Dermis blood vessel endothelial cell (primary cell): ENCODE measurements around the gene HERC4. TPM values are rescaled to one million over a fixed set of nuclear protein-coding genes. Genes with fewer than 3 reads are reported as not detected.

ENCODE experiments used
- DNase-seq: peaks from one replicate; pipeline ENCODE4 v3.0.0; 2010
- total RNA-seq: library from RNA; depleted of rRNA; stranded (reverse); fragments of >200 nt; gene quantifications from 2 replicates; pipeline ENCODE4 v1.2.3, GENCODE V29; 2014

HERC4 gene
- 51.7 and 73.9 TPM in 2 replicates for total RNA-seq

GRCh38 chr10:68074775-68075549, at the start of gene HERC4:
Gene HERC4 (minus strand): TSS chr10:68075283. CDS start chr10:68073108, 2,175 bp downstream.
- peak; percentile 94 for DNase-seq

DNA sequence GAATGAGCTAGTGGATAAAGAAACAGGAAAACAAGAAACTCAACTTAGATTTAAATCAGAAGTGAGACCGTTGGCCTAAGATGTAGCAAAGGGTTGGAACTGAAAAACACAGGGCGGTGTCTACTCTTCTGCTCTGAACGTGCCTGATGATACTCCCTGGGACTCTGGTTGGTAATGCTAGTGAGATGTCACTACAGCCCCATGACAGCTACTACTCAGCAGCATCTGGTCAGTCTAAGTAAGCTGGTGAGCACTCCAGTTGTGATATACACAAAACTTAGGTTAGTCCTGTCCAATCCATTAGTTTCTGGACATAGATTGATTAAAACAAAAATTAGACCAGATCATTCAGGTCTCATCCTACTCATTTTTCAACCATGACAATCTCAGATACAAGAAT, 49.6 kb upstream of the HERC4 start:
- DNase-seq: no peak

GRCh38 chr10:68121852-68122251, 46.8 kb upstream of the HERC4 start:
- no peak for DNase-seq

DNA sequence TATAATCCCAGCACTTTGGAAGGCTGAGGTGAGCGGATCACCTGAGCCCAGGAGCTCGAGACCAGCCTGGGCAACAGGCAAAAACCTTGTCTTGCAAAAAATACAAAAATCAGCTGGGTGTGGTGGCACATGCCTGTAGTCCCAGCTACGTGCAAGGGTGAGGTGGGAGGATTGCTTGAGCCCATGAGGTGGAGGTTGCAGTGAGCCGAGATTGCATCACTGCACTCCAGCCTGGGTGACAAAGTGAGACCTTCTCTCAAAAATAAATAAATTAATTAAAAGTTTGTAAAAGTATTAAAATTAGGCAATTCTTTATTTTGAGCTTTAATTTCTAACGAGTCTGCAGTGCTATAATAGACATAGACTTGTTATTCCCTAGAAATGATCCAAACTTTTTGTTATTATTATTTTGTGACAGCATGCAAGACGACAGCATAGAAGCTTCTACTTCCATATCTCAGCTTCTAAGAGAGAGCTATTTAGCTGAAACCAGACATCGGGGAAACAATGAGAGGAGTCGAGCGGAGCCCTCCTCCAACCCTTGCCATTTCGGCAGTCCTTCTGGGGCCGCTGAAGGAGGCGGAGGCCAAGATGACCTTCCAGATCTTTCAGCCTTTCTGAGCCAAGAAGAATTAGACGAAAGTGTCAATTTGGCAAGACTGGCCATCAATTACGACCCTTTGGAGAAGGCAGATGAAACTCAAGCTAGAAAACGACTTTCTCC, 46.1 kb upstream of the HERC4 start:
- DNase-seq: no peak

GRCh38 chr10:68118657-68119056, 43.6 kb upstream of the HERC4 start:
- no peak for DNase-seq

GRCh38 chr10:68112837-68113236, 37.8 kb upstream of the HERC4 start:
- no peak for DNase-seq

GRCh38 chr10:68111584-68111983, 36.5 kb upstream of the HERC4 start:
- no peak for DNase-seq

- no peak for DNase-seq
Measured at GRCh38 chr10:68110027-68110426, 34.9 kb upstream of the HERC4 start.

GRCh38 chr10:68109331-68109730, 34.2 kb upstream of the HERC4 start, which contains the start of gene MYPN:
Gene MYPN (plus strand): TSS chr10:68109488. CDS start chr10:68121439, 11,951 bp downstream.
- no peak for DNase-seq

DNA sequence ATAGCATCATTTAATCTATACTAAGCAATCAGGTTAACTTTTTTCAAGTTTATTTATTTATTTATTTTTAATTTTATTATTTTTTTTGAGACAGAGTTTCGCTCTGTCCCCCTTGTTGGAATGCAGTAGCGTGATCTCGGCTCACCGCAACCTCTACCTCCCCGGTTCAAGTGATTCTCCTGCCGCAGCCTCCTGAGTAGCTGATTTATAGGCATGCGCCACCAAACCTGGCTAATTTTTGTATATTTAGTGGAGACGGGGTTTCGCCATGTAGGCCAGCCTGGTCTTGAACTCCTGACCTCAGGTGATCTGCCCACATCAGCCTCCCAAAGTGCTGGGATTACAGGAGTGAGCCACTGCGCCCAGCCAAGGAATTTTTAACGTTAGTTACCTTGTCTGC, 33.6 kb upstream of the HERC4 start:
- DNase-seq: no peak

DNA sequence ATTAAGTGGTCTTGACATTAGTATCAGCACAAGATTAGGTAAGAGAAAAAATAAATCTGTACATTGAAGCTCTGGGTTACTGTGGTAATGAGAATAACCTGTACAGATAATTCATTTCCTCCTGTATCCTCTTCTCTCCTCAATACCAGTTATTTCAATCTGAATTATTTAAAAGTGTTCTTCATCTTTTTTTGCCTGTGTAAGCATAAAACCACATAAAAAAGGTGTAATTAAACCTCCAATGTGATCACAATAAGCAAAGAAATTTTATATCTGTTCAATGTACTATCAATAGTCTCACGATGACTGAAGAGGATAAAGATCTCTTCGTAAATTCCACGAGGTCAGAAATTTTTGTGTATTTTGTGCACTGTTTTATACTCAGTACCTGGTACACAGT, 33.0 kb upstream of the HERC4 start:
- no peak for DNase-seq

DNA sequence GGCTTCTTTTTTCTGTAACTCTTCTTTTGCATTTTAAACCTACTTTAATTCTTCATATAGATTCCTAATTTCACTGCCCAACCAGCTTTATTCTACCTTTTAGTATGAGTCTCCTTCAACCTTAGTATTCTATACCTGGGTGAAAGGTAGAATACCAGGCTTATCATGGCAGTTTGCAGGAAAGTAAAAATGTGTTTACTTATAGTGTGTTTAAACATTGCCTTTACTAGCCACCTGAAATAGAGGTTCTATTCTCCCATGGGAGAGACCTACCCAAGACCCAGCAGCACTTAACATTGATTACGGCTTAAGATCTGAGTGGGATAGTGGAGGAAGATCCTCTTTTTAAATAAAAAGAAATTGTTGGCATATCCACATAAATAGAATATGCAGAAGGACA, 32.6 kb upstream of the HERC4 start:
- no peak for DNase-seq

DNA sequence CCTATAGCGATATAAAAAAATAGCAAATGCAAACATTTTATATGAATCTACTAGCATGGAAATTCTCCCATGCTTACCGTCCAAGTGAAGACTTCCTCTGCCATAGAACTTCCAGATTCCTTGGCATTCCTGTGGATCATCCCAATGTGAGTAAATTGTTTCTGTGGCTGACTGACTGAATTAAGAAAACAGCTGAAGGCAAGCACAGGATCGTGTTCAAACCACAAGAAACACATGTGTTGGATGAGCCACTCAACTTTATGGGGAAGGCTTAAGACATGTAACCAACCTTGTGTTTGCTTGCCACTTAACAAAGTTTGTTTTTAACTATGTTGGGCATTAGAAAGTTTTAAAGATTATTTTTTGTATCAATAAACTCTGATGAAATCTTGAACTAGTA, 31.6 kb upstream of the HERC4 start:
- DNase-seq: no peak

- DNase-seq: no peak
Measured at GRCh38 chr10:68105820-68106219, 30.7 kb upstream of the HERC4 start.

GRCh38 chr10:68103901-68104300, 28.8 kb upstream of the HERC4 start:
- DNase-seq: no peak

GRCh38 chr10:68103261-68103878, 28.3 kb upstream of the HERC4 start:
- no peak for DNase-seq

- DNase-seq: no peak
Measured at GRCh38 chr10:68101066-68101465, 26.0 kb upstream of the HERC4 start.

DNA sequence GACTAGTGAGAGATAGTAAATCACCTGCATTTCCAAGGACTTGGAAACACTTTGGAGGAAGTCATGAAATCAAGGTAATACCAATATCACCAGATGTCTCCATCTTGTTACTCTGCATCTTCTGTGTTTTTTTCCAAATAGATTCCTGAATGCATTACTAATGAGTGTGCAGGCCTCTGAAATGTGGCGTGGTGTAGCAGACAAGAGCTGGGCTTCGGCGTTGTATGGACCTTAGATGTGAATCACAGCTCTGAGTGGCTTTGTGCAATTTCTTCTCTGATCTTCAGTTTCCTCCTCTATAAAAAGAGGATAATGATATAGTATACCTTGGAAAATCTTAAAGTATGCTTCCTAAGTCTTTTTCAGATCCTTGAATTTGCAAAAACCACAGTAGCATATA, 24.7 kb upstream of the HERC4 start:
- DNase-seq: no peak

GRCh38 chr10:68096913-68097516, 21.9 kb upstream of the HERC4 start:
- peak; percentile 85 for DNase-seq

DNA sequence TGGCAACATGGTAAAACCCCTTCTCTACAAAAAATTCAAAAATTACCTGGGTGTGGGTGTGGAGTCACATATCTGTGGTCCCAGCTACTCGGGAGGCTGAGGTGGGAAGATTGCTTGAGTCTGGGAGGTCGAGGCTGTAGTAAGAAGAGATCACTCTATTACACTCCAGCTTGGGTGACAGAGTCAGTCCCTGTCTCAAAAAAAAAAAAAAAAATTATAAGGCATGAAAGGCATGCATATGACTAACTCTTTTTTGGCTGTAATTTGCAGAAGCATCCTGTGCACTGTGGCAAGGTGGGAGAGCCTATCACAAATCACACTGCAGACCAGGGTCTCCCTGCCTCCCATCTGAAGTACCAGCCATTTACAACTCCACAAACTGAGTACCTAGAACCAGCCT, 20.1 kb upstream of the HERC4 start:
- DNase-seq: peak; percentile 4

- DNase-seq: no peak
Measured at GRCh38 chr10:68092512-68092911, 17.4 kb upstream of the HERC4 start.

- no peak for DNase-seq
Measured at GRCh38 chr10:68090586-68090985, 15.5 kb upstream of the HERC4 start.

GRCh38 chr10:68088740-68089139, 13.7 kb upstream of the HERC4 start:
- no peak for DNase-seq
